Measurements from ENCODE around the gene UQCRC1.

UQCRC1 gene

DNA sequence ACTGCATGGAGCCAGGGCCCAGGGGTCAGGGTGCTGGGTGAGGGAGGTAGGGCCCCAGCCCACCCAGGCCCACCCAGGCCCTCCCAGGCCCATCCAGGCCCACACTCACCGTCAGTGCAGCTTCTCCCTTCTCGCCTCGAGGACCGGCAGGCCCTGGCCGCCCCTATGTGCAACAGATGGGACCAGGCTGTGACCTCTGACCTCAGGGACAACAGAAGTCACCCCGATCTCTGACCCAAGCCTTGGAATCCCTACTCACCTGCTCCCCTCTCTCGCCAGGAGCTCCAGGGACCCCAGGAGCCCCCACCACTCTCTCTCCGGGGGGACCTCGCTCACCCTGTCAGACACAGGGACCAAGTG, 43.1 kb downstream of the UQCRC1 start:
- no peak overlapping the region for H3K4me3 ChIP-seq (ENCODE audit: low read depth, low read length)
- TF ChIP-seq MYC (IDR thresholded peaks at IDR 0.05; ENCODE audit: low read depth, low read length) (no peak), POLR2A (IDR thresholded peaks at IDR 0.05; ENCODE audit: extremely low read depth, insufficient read length) (no peak)
- TF ChIP-seq, protein P1, sequence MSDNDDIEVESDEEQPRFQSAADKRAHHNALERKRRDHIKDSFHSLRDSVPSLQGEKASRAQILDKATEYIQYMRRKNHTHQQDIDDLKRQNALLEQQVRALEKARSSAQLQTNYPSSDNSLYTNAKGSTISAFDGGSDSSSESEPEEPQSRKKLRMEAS (IDR thresholded peaks at IDR 0.05; ENCODE audit: low read depth, low read length): no peak
- TF ChIP-seq, protein P2, sequence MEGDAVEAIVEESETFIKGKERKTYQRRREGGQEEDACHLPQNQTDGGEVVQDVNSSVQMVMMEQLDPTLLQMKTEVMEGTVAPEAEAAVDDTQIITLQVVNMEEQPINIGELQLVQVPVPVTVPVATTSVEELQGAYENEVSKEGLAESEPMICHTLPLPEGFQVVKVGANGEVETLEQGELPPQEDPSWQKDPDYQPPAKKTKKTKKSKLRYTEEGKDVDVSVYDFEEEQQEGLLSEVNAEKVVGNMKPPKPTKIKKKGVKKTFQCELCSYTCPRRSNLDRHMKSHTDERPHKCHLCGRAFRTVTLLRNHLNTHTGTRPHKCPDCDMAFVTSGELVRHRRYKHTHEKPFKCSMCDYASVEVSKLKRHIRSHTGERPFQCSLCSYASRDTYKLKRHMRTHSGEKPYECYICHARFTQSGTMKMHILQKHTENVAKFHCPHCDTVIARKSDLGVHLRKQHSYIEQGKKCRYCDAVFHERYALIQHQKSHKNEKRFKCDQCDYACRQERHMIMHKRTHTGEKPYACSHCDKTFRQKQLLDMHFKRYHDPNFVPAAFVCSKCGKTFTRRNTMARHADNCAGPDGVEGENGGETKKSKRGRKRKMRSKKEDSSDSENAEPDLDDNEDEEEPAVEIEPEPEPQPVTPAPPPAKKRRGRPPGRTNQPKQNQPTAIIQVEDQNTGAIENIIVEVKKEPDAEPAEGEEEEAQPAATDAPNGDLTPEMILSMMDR (IDR thresholded peaks at IDR 0.05; ENCODE audit: low read depth, low read length): no peak
- no peak for DNase-seq (ENCODE audit: low read depth)

DNA sequence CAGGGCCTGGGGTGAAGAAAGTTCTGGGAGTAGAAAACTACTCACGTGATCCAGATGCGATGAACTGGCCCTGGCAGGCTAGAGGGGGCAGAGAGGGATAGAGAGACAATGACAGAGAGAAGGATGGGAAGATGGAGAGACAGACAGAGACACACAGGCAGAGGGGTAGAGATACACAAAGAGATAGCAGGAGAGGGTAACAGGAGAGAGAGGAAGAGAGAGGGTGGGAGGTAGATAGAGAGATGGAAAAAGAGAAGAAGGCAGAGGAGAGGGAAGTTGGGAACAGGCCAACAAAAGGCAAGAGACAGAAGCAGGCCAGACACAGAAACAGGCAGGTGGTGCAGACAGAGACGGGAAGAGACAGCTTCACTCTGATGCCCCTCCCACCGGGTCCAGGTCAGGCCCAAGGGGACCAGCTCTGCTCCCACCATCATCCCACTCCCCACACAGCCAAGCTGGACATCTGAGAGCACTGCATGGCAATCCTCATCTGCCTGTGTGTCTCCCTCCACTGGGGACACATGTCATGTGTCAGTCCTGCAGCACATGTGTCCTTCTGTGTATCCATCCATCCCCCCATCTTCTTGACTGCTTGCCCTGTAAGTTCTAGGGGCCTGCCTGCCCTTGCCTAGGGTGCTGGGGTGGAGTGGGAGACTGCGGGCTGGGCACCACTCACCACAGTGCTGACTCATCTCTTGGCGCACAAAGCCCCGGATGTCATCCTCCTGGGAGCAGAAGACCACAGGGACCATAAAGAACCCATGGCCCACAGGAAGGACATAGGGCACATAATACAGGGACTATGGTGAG, 43.6 kb downstream of the UQCRC1 start:
- no peak overlapping the region for H3K4me3 ChIP-seq (ENCODE audit: low read depth, low read length)
- TF ChIP-seq, protein P1 (IDR thresholded peaks at IDR 0.05; ENCODE audit: low read depth, low read length): peak; percentile 72
- TF ChIP-seq POLR2A (IDR thresholded peaks at IDR 0.05; ENCODE audit: extremely low read depth, insufficient read length): no peak
- TF ChIP-seq MYC (IDR thresholded peaks at IDR 0.05; ENCODE audit: low read depth, low read length): 0 out of 2 replicates have a peak, but pooled peaks have one; percentile 38
- TF ChIP-seq, protein P2 (IDR thresholded peaks at IDR 0.05; ENCODE audit: low read depth, low read length): no peak
- DNase-seq (ENCODE audit: low read depth): peak; percentile 95

DNA sequence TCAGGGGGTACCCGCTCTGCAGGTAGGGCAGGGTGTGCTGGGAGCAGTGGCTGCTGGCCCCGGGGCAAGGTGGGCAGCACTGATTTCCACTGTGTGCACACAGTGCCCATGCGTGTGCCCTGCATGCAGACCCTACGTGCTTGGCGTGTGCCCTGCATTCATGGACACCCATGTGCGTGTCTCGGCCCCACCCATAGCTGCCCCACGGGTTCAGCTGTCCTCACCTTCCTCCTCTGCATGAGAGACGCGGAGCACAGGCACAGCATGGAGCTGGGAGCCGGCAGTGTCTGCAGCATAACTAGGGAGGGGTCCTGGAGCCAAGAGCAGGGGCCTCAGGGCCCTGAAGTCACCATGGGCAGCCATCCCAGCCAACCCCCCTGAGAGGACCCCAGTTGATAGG, 44.3 kb downstream of the UQCRC1 start:
- H3K4me3 ChIP-seq (ENCODE audit: low read depth, low read length): no peak overlapping the region
- TF ChIP-seq, protein P2 (IDR thresholded peaks at IDR 0.05; ENCODE audit: low read depth, low read length): no peak
- TF ChIP-seq, protein P1 (IDR thresholded peaks at IDR 0.05; ENCODE audit: low read depth, low read length): no peak
- TF ChIP-seq POLR2A (IDR thresholded peaks at IDR 0.05; ENCODE audit: extremely low read depth, insufficient read length) (no peak), MYC (IDR thresholded peaks at IDR 0.05; ENCODE audit: low read depth, low read length) (no peak)
- DNase-seq (ENCODE audit: low read depth): no peak

DNA sequence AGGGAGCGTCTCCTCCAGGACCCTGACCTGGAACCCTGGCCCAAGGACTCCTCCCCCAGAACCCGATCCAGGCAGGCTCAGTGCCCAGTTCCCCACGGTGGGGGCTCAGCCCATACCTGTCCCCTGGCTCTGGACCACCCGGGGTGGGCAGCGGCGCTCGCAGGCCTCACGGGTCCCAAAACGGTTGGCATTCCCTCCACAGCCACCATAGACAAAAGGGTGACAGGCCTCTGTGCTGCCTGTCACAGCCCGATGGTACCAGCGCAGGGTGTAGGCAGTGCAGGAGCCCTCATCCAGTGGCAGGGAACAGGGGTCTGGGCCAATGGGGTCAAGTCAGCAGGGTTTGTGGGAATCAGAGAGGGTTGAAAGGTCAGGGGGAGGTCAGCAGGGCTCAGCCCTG, 44.8 kb downstream of the UQCRC1 start:
- DNase-seq (ENCODE audit: low read depth): no peak
- TF ChIP-seq, protein P1 (IDR thresholded peaks at IDR 0.05; ENCODE audit: low read depth, low read length): no peak
- no peak for TF ChIP-seq MYC (IDR thresholded peaks at IDR 0.05; ENCODE audit: low read depth, low read length)
- TF ChIP-seq, protein P2 (IDR thresholded peaks at IDR 0.05; ENCODE audit: low read depth, low read length): no peak
- no peak for TF ChIP-seq POLR2A (IDR thresholded peaks at IDR 0.05; ENCODE audit: extremely low read depth, insufficient read length)
- no peak overlapping the region for H3K4me3 ChIP-seq (ENCODE audit: low read depth, low read length)

DNA sequence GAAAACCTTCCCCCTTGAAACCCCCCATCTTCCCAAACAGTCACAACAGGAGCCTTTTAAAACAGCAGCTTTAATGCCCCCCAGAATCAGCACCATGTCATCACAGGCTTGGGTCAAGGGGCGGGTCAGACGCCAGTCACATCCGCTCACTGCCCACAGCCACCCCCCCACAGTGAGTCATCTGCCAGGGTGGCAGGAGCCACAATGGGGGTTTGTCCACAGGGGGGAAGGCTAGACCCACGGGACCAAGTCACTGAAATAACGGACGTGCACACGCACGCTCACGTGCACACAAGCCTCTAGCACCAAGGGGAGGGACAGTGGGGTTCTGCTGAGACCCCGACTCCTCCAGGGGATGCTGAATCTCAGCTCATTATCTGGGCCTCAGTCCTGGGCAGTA, 45.4 kb downstream of the UQCRC1 start:
- DNase-seq (ENCODE audit: low read depth): peak; percentile 96
- H3K4me3 ChIP-seq (ENCODE audit: low read depth, low read length): peak overlapping the region; percentile 53
- TF ChIP-seq POLR2A (IDR thresholded peaks at IDR 0.05; ENCODE audit: extremely low read depth, insufficient read length): no peak
- TF ChIP-seq, protein P1 (IDR thresholded peaks at IDR 0.05; ENCODE audit: low read depth, low read length): peak; percentile 90
- TF ChIP-seq MYC (IDR thresholded peaks at IDR 0.05; ENCODE audit: low read depth, low read length): peak; percentile 79
- TF ChIP-seq, protein P2 (IDR thresholded peaks at IDR 0.05; ENCODE audit: low read depth, low read length): no peak

Measured in NB4 (cell line).